HG03108 (cell line): ENCODE data around the gene INPP4B.

Experiments used
- ATAC-seq: cut with Tn5 transposase; IDR thresholded peaks from one replicate; pipeline ENCODE4 v1.9.1; 2021; ENCODE audit warnings: moderate library complexity; ENCODE audit not compliant: unreplicated experiment

Gene INPP4B

GRCh38 chr4:142274137-142274536 is 572.0 kb downstream of the INPP4B start:
- no peak for ATAC-seq

- ATAC-seq, result no peak
Measured at GRCh38 chr4:142272452-142272851, 573.6 kb downstream of the INPP4B start.

DNA sequence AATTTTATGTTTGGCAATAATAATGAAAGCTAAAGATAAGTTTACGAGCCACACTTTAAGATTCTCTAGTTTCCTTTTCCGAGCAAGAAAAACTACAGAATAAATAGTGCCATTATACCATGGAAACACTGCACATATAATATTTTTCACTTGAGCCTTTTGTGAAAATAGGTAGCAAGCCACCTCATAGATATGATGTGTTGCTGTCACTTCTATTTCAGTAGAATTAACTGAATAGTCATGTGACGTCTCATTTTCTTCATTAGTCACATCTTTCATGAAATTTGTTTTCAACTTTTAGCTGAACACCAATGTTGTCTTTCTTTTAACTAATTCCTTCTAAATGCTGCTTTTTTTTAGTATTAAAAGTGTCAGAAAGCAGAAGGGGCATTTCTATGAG is 574.3 kb downstream of the INPP4B start:
- ATAC-seq, result no peak

GRCh38 chr4:142267101-142267500 is 579.0 kb downstream of the INPP4B start:
- no peak for ATAC-seq

DNA sequence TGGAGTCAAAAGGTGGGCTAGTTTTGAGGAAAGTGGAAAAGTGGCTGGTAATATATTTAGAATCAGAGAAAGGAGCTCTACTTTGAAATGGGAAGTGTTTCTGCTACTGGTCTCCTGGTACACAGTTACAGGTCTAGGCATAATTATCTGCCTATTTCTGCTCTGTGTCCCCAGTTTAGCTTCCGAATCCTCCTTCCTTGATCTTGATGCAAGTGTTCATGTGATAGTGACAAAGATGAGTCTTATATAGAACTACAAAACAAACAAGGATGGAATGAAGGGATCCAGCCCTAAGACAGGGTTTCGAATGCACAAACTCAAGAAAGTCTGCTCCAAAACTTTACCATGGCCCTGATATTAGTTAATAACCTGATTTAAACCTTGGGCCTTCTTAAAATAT is 580.2 kb downstream of the INPP4B start:
- ATAC-seq, result no peak

GRCh38 chr4:142265536-142265935 is 580.6 kb downstream of the INPP4B start:
- no peak for ATAC-seq

- no peak for ATAC-seq
Measured at GRCh38 chr4:142264961-142265360, 581.1 kb downstream of the INPP4B start.

DNA sequence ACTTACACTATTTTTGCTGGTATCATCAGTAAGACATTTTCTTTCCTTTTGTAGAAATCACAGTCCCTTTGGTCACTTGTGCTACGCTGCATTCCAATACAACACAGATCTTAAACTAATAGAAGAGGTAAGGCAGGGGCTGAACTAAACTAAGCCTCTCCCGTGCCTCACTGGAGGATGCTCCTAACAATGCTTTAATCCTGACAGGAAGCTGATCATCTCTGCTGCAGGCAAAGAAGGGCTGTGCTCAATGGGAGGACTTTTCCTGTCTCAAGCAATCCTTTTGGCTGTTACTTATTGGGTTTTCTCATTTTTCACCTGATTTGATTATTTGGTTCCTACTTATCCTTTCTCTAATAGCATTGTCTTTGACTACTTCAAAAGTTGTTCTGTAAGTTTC is 583.1 kb downstream of the INPP4B start:
- no peak for ATAC-seq

GRCh38 chr4:142248946-142249345 is 597.2 kb downstream of the INPP4B start:
- ATAC-seq, result no peak

DNA sequence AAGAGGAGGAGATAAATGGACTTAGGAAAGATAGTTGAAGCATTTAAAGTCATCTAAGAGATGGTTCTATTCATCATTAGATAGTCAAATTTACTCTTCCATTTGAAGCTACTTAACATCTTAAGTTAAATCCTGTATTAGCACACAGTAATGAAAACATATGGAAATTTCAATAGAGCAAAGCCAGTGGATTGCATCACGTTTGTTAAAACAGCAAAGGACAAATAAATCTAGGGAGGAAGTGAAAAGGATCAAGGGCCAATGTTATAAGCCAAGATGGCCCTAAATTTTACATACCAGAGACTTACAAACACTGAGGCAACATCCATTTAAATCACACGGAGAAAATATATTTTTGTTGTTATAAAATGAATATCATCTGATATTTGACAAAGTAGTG is 602.8 kb downstream of the INPP4B start:
- ATAC-seq, result no peak

- no peak for ATAC-seq
Measured at GRCh38 chr4:142242156-142242555, 603.9 kb downstream of the INPP4B start.

DNA sequence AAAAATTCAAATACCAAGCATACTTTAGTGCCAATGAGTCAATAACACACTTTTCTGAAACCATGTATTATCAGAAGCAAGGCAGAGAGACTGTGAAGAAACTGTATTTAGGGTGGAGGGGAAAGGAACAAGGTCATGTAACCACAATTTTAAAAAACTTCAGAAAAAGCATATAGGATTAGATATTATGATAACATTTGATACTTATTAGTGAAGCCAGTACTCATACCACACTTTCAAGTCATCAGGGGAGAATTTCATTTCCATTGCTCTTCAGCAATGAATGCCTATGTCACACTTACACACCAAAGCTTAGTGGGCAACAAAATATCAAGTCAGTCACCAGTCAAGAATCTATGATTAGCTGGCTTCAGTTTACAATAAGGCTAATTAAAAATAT is 607.5 kb downstream of the INPP4B start:
- no peak for ATAC-seq

- ATAC-seq, result no peak
Measured at GRCh38 chr4:142236268-142236667, 609.8 kb downstream of the INPP4B start.

GRCh38 chr4:142231787-142232186 is 614.3 kb downstream of the INPP4B start:
- no peak for ATAC-seq

- ATAC-seq, result no peak
Measured at GRCh38 chr4:142230991-142231390, 615.1 kb downstream of the INPP4B start.

DNA sequence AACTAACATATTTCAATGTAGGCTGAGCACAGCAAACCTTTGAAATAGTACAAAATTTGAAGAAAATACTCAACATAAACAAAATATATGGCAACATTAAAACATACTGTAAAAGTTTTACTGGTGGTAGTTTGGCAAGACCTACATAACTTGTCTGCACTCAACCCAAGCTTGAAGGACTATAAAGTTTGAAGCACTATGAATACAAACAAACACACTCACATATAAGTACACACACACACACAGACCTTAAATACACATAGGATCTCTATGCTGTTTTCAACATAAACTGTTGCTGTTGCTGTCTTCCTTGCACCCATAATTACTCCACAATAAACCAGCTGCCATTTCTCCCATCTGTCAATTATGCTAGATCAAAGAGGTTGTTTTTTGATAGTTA is 620.1 kb downstream of the INPP4B start:
- ATAC-seq, result no peak

GRCh38 chr4:142222127-142222526 is 624.0 kb downstream of the INPP4B start:
- no peak for ATAC-seq

DNA sequence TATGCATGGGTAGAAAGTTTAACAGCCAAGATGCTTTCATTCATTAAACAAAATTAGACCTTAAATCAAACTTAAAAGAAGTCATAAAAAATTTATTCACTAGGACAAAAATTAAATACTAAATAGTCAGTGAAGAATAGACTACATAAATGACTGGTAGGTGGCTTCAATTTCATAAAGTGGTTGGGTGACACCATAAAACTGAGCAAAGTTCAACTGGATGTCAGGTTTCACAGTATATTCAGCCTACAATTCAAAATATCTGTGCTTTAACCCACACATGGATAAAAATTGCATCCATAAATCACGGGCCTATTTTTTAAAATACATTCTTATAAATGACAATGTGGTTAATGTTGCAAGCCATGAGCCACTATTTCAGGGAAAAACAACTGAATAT is 627.4 kb downstream of the INPP4B start:
- no peak for ATAC-seq

DNA sequence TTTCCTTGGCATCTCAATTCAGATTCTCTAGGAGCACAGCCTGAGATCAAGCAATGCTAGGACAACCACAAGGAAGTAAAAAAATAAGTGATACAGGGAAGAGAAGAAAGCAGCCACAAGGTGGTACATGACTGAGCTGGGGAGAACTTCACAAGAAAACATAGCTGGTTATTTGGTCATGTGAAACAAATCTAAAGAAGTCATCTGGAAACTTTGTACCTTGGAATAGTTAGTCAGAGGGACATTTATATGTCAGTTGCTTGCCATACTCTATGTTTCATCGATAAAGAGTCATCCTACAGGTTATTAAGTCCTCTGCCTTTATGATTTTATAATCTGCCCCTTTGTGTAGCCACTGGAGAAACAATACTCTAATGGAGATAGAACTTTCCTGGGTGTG is 634.7 kb downstream of the INPP4B start:
- ATAC-seq, result no peak

DNA sequence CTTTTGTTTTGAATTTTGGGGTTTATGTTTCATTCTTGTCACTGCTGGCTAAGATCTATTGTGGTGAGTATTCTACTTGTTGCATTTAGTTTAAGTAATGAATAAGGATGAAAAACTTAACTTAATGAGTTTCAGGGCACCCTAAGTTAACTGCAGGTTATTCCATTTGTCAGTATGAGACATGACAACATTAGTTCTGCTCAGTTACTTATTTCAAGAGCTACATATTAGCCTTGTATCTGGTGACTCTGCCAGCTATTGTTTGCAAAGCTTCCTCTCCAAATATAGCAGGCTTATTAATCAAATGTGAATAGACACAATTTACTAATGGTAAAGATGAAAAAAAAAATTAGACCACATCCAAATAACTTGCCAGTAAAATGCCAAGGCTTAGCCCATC is 642.6 kb downstream of the INPP4B start:
- ATAC-seq, result no peak

- peak; percentile 91 for ATAC-seq
Measured at GRCh38 chr4:142202404-142203332, 643.4 kb downstream of the INPP4B start.

- ATAC-seq, result no peak
Measured at GRCh38 chr4:142201041-142201440, 645.1 kb downstream of the INPP4B start.

GRCh38 chr4:142194905-142195304 is 651.2 kb downstream of the INPP4B start:
- no peak for ATAC-seq
